ENCODE measurements around the gene POLL.
A peak's percentile ranks its signal among the peaks of the same experiment; 100 is the strongest.

The POLL gene

GRCh38 chr10:101587725-101588653, at the start of gene POLL, which contains the start of gene DPCD:
POLL (minus strand) TSS chr10:101588257; CDS start chr10:101587360, 897 bp downstream.
DPCD (plus strand) TSS chr10:101588321; CDS start chr10:101588337, 16 bp downstream.
- FAIRE-seq = peak; percentile 92

DNA sequence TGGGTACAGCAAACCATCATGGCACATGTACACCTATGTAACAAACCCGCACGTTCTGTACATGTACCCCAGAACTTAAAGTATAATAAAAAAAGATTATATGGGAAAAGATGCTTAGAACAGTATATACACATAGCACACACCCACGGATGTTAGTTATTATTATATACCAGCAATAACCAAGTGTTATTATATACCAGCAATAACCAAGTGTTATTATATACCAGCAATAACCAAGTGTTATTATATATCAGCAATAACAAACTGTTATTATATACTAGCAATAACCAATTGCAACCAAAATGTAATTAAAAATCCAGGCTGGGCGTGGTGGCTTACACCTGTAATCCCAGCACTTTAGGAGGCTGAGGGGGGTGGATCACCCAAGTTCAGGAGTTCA, 45.5 kb upstream of the POLL start:
- peak; percentile 17 for FAIRE-seq

- FAIRE-seq = no peak
Measured at GRCh38 chr10:101631821-101632475, 43.9 kb upstream of the POLL start.

DNA sequence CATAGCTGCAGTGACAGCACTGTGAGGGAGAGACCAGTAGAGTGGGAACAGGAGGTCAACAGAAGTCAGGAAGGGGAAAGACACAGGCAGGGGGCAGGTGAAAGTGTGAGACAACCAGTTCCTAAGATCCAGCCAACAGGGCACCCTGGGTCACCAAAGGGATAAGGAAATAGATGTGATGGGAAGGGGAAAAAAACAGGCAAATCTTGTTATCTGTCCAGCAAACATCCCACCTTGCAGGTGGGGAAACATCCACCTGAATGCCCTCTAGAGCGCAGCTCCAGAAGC, 42.5 kb upstream of the POLL start:
- FAIRE-seq = no peak

DNA sequence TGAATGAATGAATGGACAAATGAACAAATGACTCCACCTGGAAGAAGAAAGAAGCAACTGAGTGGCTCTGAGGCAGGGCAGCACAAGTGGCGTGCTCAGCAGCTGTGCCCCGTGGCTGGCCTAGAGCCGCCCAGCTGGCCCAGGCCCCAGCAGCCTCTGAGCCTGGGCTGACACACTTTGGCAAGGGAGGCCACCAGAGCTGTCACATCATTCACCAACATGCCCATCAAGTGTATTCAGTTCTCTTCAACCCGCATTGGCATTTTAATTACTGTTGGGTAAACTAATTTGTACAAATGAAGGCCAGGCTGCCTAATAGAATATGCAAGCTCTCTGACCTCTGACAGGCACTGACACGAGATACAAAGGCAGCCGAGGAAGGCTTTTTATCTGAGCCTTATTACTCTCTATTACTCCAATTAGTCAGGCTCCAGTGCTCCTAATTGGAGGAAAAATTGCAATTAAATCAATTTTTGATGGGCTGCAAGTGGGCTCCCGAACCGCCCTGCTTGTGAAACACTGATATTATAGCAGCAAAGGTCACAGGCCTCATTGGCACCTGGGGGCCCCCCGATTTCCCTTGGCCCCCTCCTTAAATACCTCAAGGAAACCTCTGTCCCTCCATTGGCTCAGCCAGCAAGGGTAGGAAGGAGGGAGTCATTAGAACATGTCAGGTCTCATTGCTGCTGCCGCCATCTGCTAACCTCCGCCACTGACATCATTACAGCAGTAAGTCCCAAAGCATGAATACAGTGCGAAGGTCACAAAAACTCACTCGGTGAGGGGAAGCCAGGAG, 42.0 kb upstream of the POLL start:
- no peak for FAIRE-seq

GRCh38 chr10:101625821-101626412, 37.9 kb upstream of the POLL start:
- no peak for FAIRE-seq

GRCh38 chr10:101624526-101625102, 36.6 kb upstream of the POLL start:
- FAIRE-seq = no peak

- no peak for FAIRE-seq
Measured at GRCh38 chr10:101623528-101623927, 35.5 kb upstream of the POLL start.

DNA sequence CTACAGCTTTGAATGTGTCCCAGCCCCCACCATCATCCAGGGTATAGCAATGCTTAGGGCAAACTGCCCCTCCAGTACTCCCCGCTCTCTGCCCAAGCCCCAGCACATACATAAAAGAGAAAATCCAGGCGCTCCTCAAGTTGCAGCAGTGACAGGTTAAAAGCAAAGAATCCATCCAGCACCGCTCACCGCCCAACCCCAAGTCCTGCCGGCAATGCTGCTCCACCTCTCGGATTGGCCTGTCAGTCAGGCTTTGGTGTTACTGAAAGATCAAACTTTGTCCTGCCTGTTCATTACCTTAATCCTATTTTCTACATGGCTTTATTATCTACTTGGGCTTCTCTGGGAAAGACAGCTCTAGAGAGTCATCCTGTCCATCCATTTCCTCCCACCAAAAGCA, 31.9 kb upstream of the POLL start:
- no peak for FAIRE-seq

GRCh38 chr10:101618871-101619270, 30.8 kb upstream of the POLL start:
- FAIRE-seq = no peak

- no peak for FAIRE-seq
Measured at GRCh38 chr10:101617824-101618568, 29.9 kb upstream of the POLL start.

DNA sequence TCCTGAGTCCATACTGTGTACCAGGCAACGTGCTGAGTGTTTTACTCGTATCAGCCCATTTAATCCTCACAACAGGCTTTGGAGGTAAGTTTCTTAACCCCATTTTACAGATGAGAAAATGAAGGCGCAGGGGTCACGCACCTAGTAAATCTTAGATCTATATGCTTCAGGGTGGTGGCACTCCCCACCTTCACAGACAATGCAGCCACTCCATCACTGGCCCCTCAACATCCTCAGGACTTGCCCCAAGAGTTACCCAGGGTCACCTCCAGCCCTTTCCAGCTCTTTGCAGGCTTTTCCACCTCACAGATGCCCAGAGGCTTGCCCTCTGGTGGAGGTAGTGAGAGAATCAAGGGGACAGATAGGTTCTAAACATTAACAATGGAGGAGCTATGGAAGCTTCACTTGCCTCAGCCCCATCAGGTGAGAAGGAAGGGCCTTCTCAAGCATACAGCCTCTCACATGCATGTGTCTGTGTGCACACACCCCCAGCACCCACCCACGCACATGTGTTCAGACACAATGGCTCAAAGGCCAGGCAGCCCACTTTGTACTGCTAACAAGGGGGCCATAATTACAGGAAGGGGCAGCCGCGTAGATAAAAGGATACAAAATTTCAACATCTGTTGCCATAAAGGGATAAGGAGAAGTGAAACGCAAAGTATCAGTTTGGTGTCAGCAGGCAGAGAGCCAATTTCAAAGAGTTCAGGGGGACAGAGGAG, 29.2 kb upstream of the POLL start:
- no peak for FAIRE-seq

DNA sequence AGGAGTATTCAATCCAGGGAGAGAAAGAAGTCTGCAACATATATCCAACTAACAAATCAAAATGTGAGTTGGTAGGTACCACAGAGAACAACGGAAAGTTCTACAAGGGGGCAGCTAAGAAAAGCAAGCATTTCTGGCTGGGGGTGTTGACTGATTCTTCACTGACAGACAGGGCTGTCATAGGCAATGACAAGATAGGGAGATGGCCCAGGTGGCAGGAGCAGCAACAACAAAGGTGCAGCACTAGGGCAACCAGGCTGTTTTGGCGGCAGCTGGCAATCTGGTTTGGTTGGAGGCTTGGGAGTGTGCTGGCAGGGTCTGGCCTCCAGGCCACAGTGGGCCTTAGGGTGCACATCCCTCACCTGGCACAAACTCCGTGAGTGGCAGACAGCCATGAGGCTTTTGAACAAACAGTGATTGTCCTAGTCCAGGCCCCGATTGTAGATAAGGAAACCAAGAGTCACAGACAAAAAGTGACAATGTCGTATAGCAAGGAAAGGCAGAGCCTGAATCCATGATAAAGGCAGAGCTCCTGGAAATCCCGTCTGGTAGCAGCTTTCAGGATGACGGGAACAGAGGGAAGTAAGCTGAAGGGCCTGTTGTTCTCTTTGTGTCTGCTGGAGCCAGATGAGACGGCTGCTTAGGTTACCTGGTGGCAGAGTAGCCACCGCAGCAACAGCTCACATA, 28.5 kb upstream of the POLL start:
- FAIRE-seq = no peak

DNA sequence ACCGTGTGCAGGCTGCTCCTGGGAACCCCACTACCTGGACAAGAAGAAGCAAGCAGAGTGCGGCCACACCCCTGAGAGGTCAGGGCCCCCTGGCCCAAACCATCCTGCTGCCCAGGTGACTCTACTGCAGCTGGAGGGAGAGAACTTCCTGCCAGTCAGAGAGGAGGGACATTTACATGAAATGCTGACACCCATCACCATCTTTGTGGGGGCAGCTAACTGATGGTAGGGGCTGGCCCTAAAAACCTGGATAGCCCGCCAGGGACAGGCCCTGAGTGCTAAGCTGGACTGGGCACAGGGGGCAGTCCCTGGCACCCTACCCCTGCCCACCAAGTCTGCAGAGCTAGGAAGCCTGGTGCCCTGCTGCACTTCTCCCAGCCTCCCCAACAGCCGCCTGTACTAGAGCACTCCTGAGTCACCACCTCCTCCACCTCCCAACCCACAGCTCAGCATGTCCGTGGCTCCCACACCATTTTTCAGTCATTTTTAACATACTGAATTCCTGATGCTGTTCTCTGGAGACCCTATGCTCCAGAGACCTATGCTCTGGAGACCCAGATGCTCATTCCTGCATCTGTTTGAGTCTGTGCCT, 27.6 kb upstream of the POLL start:
- FAIRE-seq = no peak

DNA sequence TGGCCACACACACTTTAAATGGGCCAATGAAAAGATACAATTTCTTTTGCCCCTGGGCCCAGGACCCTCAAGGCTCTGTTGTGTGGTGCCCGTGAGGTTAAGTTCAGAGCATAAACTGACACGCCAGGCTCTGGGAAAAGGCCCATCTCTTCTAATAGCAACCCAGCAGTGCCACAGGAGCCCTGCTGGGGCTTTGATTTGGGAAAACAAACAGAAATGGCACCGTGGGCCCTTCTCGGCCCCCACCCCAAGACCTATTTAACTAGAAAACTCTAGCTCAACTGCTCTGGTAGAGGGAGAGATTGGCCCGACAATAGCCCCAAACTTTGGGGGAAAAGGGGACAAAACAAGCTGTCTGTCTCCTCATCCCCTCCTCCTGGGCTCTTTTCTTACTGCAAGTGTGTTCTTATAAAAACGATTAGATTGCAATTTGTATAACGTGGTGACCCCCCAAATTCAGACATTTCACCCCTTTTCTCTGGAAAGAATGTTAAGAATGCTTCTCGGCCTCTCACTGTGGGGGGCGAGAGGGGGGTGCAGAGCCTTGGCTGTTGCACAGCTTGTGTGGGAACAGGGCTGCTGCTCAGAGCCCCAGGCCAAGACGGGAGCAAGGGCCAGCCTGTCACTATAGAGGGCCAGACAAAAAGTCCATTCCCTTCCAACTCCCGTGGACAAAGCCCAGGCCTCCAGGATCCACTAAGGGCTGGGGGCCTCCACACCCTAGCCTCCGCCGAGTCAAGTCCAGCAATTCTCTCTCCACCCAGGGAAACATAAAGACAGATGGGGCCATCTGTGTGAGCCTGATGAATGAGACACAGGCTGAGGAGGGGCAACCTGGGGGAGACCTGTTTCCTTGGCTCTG, 26.8 kb upstream of the POLL start:
- FAIRE-seq = no peak

DNA sequence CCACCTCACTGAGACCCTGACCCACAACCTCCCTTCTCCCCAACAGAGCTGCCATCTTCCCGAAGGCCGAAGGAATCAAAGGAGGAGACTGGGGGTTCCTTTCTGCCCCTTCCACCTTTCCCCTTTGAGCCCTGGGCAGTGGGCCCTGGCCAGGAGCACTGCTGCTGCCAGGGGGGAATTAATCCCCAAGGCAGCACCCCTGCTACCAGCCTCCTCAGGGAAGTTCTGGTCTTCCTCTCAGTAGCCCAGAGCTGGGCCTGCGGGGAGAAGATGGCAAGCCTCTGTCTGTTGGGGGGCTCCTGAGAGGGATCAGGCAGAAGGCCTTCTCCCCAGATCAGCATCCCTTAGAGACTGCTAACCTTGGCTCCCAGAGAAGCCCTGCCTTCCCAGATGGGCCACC, 25.6 kb upstream of the POLL start:
- no peak for FAIRE-seq

DNA sequence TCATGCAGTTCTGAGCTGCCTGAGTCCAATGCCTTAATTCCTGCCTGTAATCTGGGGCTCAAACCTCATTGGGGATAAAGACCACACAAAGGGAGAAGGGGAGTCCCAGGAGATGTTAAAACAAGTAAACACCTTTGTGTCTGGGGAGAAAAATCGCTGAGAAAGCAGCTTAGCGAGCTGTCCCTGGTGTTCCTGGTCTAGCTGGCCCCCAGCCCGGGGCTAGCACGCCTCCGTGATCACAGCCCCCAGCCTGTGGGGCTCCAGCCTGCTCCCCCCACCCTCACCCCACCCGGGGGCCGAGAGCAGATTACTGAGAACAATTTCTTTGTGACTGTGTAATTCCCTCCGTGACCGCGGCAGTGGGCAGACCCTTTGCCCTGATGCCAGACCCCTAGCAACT, 24.8 kb upstream of the POLL start:
- FAIRE-seq = no peak

DNA sequence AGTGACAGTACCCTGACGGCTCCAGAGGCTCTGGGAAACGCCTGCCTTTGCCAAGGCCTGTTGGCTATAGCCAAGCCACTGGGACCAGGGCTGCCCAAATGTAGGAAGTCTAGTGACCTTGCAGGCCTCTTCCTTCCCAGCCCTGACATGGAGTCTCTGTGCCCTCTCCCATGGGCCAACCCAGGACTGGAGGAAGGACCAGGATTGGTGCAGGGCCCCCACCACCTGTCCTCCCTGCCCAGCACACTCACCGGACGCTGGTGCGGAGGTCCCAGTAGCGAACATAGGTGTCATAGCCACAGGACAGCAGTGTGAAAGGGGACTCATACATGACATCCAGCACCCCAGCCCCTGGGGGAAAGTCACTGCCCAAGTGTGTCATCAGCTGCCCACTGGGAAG, 24.0 kb upstream of the POLL start:
- no peak for FAIRE-seq
